HG02884 (cell line): ENCODE results near the gene NCAPG.

ENCODE experiments used
- ATAC-seq: cut with Tn5 transposase; IDR thresholded peaks from one replicate; pipeline ENCODE4 v1.9.1; 2021; ENCODE audit warnings: mild to moderate bottlenecking, moderate library complexity; ENCODE audit not compliant: unreplicated experiment

Gene NCAPG

DNA sequence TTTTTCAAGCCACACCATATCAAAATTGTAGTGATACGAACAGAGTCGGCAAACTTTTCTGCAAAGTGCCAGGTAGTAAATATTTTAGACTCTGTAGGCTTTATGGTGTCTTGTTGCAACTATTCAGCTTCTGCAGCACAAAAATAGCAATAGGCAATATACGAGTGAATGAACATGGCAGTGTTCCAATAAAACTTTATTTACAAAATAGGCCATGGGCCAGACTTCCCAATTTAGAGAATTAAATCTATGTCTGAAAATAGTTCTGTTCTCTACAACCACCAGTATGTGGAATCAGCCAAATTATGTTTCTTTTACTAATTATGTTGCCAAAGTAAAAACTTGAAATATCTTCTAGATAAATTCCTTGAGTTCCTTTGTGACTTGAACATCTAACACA is 56.5 kb downstream of the NCAPG start:
- no peak for ATAC-seq

GRCh38 chr4:17869327-17869726 is 58.5 kb downstream of the NCAPG start:
- ATAC-seq = no peak

GRCh38 chr4:17875402-17876070 is 64.8 kb downstream of the NCAPG start:
- peak; percentile 97 for ATAC-seq

GRCh38 chr4:17876943-17877342 is 66.2 kb downstream of the NCAPG start:
- no peak for ATAC-seq

DNA sequence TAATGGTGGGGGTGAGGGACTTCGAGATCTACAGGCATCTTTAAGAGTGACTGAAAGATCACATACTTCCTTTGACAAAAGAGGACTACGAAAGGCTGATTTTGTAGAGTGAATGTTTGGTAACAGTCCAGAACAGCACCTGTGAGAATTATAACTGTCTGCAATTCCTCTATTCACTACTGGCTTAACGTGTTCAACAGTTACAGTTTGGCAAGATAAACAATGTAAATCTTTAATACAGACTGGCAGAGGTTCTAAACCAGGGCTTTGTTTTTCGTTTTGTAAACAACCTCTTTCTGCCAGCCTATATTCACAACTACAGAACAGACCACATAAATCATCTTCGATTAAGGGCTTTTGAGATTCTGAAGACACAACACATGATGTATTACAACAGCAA is 66.9 kb downstream of the NCAPG start:
- no peak for ATAC-seq

DNA sequence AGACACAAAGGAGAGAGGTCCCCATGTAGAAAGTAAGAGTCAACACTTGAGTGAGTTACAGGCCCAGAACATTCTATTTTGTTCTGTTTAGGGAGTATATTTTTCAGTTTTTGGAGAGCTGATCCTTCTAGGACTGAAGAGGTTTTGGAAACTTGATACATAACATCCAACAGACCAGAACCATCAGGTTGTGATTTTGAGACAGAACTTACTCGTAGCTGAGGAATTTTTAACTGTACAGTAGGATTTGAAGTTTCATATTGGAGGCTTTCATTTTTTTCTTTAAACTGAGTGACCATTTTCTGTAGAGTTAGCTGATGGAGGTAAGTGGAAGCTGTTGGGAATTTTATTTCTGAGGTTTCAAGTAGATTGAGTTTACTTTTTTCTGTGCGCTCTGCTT is 73.3 kb downstream of the NCAPG start:
- no peak for ATAC-seq

DNA sequence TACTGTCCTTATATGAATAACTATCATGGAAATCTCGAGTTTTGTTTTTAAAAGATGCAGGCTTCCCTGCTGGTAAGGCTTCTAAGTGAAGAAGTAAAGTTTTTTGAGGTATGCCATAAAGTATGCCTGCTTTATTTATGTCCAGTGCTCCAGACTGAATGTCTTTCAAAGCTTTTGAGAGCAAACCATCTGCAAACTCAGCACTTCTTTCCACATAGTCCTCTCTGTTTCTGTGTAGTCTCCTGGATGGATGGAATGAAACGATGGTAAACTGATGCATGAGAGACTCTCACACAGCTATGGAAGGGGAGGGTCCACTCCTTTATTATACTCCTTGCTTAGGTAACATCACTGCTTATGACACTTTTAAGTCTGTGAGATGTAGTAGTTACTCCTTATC is 73.7 kb downstream of the NCAPG start:
- ATAC-seq = no peak

DNA sequence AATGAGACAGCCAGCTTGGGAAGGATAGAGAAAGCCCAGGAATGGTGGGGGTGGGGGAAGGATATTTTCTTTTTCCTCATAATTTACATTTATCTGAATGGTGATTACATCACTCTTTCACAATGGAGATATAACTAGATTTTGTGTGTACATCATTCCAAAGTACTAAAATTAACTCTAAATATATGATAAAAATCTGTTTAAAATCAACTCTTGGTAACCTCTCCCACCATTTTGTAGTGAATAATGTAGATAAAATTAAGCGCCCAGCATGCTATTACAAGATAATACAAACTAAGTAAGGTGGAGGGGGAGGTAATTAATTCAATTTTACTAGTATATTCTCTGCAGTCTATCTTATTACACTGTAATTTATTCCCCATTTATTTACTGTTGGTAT is 78.9 kb downstream of the NCAPG start:
- ATAC-seq = no peak

DNA sequence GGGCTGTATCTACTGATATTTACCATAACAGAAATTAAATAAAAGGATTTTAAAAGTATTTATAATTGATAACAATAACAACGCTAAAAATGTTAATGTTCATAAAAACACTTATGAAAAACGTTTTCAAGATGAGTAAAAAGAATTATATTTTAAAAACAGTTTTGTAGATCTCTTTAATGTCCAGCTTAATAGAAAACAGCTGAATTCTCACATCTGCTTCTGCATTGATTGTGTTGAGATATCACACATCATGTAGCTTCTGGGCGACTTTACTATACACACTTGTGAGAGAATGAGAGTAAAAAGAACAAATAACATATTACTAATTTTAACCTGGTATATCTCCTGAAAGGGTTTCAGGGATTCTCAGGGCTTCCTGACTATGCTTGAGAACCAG is 83.6 kb downstream of the NCAPG start:
- ATAC-seq = no peak
